Measurements from ENCODE around the gene EPHB2. TPM values are rescaled to one million over a fixed set of nuclear protein-coding genes. Genes with fewer than 3 reads are reported as not detected.

The EPHB2 gene
- total and polyA plus RNA-seq, 2 donors from 2014 or later, result 3.0 to 9.5 TPM

GRCh38 chr1:22855668-22856606 lies 145.3 kb downstream of the EPHB2 start:
- no peaks in the 10 kb centered on the region for H3K4me1 ChIP-seq (ENCODE audit: control insufficient read depth in 2 of 3, insufficient read depth in 2 of 3, low read depth in 1 of 3, low read length in 3 of 3)
- FAIRE-seq (no peak), DNase-seq (no peak)
- no peaks in the 10 kb centered on the region for H3K27me3 ChIP-seq (ENCODE audit: control insufficient read depth, insufficient read depth, low read length)
- no peak overlapping the region for H3K9ac ChIP-seq (ENCODE audit: low read length in 3 of 3)
- H3K4me3 ChIP-seq (ENCODE audit: low read length in 3 of 3), result no peak overlapping the region
- no peak overlapping the region for H3K27ac ChIP-seq (ENCODE audit: low read depth in 2 of 2, low read length in 2 of 2)
- TF ChIP-seq CTCF (IDR thresholded peaks at IDR 0.05; ENCODE audit: borderline replicate concordance, extremely low read depth, insufficient read depth), result no peak
- H3K9me3 ChIP-seq (ENCODE audit: control insufficient read depth in 2 of 3, insufficient read depth in 1 of 3, low read length in 3 of 3), result no peaks in the 10 kb centered on the region
- H3K36me3 ChIP-seq (ENCODE audit: control insufficient read depth in 2 of 3, insufficient read depth in 3 of 3, low read length in 3 of 3), result no peaks in the 10 kb centered on the region
- intact Hi-C loops (cut with DNase I), result no loop called here

GRCh38 chr1:22857661-22858060 lies 147.0 kb downstream of the EPHB2 start:
- no peak overlapping the region for H3K9ac ChIP-seq (ENCODE audit: low read length in 3 of 3)
- H3K4me3 ChIP-seq (ENCODE audit: low read length in 3 of 3), result no peak overlapping the region
- H3K36me3 ChIP-seq (ENCODE audit: control insufficient read depth in 2 of 3, insufficient read depth in 3 of 3, low read length in 3 of 3), result no peaks in the 10 kb centered on the region
- no peak for FAIRE-seq
- no peaks in the 10 kb centered on the region for H3K4me1 ChIP-seq (ENCODE audit: control insufficient read depth in 2 of 3, insufficient read depth in 2 of 3, low read depth in 1 of 3, low read length in 3 of 3)
- intact Hi-C loops (cut with DNase I), result no loop called here
- no peak overlapping the region for H3K27ac ChIP-seq (ENCODE audit: low read depth in 2 of 2, low read length in 2 of 2)
- H3K27me3 ChIP-seq (ENCODE audit: control insufficient read depth, insufficient read depth, low read length), result no peaks in the 10 kb centered on the region
- TF ChIP-seq CTCF (IDR thresholded peaks at IDR 0.05; ENCODE audit: borderline replicate concordance, extremely low read depth, insufficient read depth), result no peak
- H3K9me3 ChIP-seq (ENCODE audit: control insufficient read depth in 2 of 3, insufficient read depth in 1 of 3, low read length in 3 of 3), result no peaks in the 10 kb centered on the region
- DNase-seq, result no peak

- Histone ChIP-seq H3K4me1 (ENCODE audit: control insufficient read depth in 2 of 3, insufficient read depth in 2 of 3, low read depth in 1 of 3, low read length in 3 of 3) (no peaks in the 10 kb centered on the region), H3K27me3 (ENCODE audit: control insufficient read depth, insufficient read depth, low read length) (no peaks in the 10 kb centered on the region), H3K27ac (ENCODE audit: low read depth in 2 of 2, low read length in 2 of 2) (no peak overlapping the region), H3K36me3 (ENCODE audit: control insufficient read depth in 2 of 3, insufficient read depth in 3 of 3, low read length in 3 of 3) (no peaks in the 10 kb centered on the region), H3K9me3 (ENCODE audit: control insufficient read depth in 2 of 3, insufficient read depth in 1 of 3, low read length in 3 of 3) (no peaks in the 10 kb centered on the region), H3K4me3 (ENCODE audit: low read length in 3 of 3) (no peak overlapping the region), H3K9ac (ENCODE audit: low read length in 3 of 3) (no peak overlapping the region)
- FAIRE-seq, result no peak
- no peak for TF ChIP-seq CTCF (IDR thresholded peaks at IDR 0.05; ENCODE audit: borderline replicate concordance, extremely low read depth, insufficient read depth)
- intact Hi-C loops (cut with DNase I), result no loop called here
- DNase-seq, result no peak
These were observed 149.8 kb downstream of the EPHB2 start for GRCh38 chr1:22860414-22860800.

Data from kidney (tissue), 14 donors.